Measurements from ENCODE around the gene ADAM12.

The ADAM12 gene

GRCh38 chr10:126387931-126388911, at the start of gene ADAM12:
Gene ADAM12 (minus strand): TSS chr10:126388477. CDS start chr10:126388145, 332 bp downstream.
- no peak for DNase-seq

- no peak for DNase-seq
These were observed 49.5 kb upstream of the ADAM12 start for GRCh38 chr10:126437635-126438406.

- DNase-seq: no peak
These were observed 46.0 kb upstream of the ADAM12 start for GRCh38 chr10:126434235-126434634.

- DNase-seq: no peak
These were observed 45.1 kb upstream of the ADAM12 start for GRCh38 chr10:126433351-126433750.

GRCh38 chr10:126432507-126432906, 44.2 kb upstream of the ADAM12 start:
- no peak for DNase-seq

- DNase-seq: no peak
These were observed 43.5 kb upstream of the ADAM12 start for GRCh38 chr10:126431816-126432215.

- no peak for DNase-seq
These were observed 42.2 kb upstream of the ADAM12 start for GRCh38 chr10:126430512-126430911.

- no peak for DNase-seq
These were observed 41.0 kb upstream of the ADAM12 start for GRCh38 chr10:126429275-126429674.

- DNase-seq: no peak
These were observed 37.3 kb upstream of the ADAM12 start for GRCh38 chr10:126425489-126426065.

GRCh38 chr10:126425032-126425431, 36.8 kb upstream of the ADAM12 start:
- DNase-seq: no peak

GRCh38 chr10:126423732-126424491, 35.6 kb upstream of the ADAM12 start:
- DNase-seq: no peak

GRCh38 chr10:126422567-126422966, 34.3 kb upstream of the ADAM12 start:
- no peak for DNase-seq

- no peak for DNase-seq
These were observed 33.5 kb upstream of the ADAM12 start for GRCh38 chr10:126421756-126422256.

- DNase-seq: no peak
These were observed 32.5 kb upstream of the ADAM12 start for GRCh38 chr10:126420567-126421300.

GRCh38 chr10:126417220-126417825, 29.0 kb upstream of the ADAM12 start:
- no peak for DNase-seq

- no peak for DNase-seq
These were observed 21.5 kb upstream of the ADAM12 start for GRCh38 chr10:126409821-126410220.

GRCh38 chr10:126408953-126409641, 20.8 kb upstream of the ADAM12 start:
- DNase-seq: no peak

GRCh38 chr10:126407831-126408230, 19.6 kb upstream of the ADAM12 start:
- DNase-seq: no peak

GRCh38 chr10:126405239-126405775, 17.0 kb upstream of the ADAM12 start:
- no peak for DNase-seq
